A673 (cell line): ENCODE data around the gene HMGXB3. TPM values are rescaled to one million over a fixed set of nuclear protein-coding genes. Genes with fewer than 3 reads are reported as not detected.

Experiments used
- BruUV-seq: library from RNA; stranded (reverse); fragments of 400-500 nt; replicated peaks from 2 replicates; lab custom pipeline; 2021; lab: Mats Ljungman, UMichigan
- CTCF ChIA-PET: fragments of 300-600 bp; sonication (Branson Sonifier 250); formaldehyde crosslinking; loops from one replicate; lab custom pipeline; 2022; ENCODE audit warnings: antibody characterized with exemption; lab: Charles Lee
- POLR2A ChIA-PET: fragments of 300-600 bp; sonication (Branson Sonifier 250); formaldehyde crosslinking; loops from one replicate; lab custom pipeline; 2022; ENCODE audit warnings: antibody characterized with exemption; ENCODE audit not compliant: low non-redundant PET; lab: Charles Lee
- DNase-seq: peaks from one replicate; pipeline ENCODE4 v3.0.0-alpha.2; 2015; ENCODE audit warnings: low spot score
- H3K27ac ChIP-seq: fragments of 200-600 bp; sonication (generic); 2 replicates; pipeline ENCODE4 v1.5.1; 2016; ENCODE audit warnings: mixed run types, low read depth, mild to moderate bottlenecking, mixed read lengths, antibody characterized with exemption, low read length; ENCODE audit not compliant: poor library complexity, severe bottlenecking
- H3K27me3 ChIP-seq: fragments of 200-600 bp; sonication (generic); replicated peaks from 2 replicates; pipeline ENCODE4 v1.6.1; 2017; ENCODE audit warnings: mixed run types, low read depth, mild to moderate bottlenecking, mixed read lengths, antibody characterized with exemption, low read length; ENCODE audit not compliant: insufficient read depth, poor library complexity
- H3K36me3 ChIP-seq: fragments of 200-600 bp; sonication (generic); 2 replicates; pipeline ENCODE4 v1.6.1; 2016; ENCODE audit warnings: mixed run types, mild to moderate bottlenecking, mixed read lengths, antibody characterized with exemption, low read length; ENCODE audit not compliant: insufficient read depth, poor library complexity, severe bottlenecking
- H3K4me1 ChIP-seq: fragments of 200-600 bp; sonication (generic); 2 replicates; pipeline ENCODE4 v1.6.1; 2017; ENCODE audit warnings: mixed run types, mild to moderate bottlenecking, mixed read lengths, antibody characterized with exemption, low read length; ENCODE audit not compliant: insufficient read depth, poor library complexity, severe bottlenecking
- H3K4me3 ChIP-seq: fragments of 200-600 bp; sonication (generic); 2 replicates; pipeline ENCODE4 v1.5.1; 2016; ENCODE audit warnings: low read depth, mixed run types, mild to moderate bottlenecking, mixed read lengths, low read length; ENCODE audit not compliant: poor library complexity, severe bottlenecking
- H3K9me3 ChIP-seq: fragments of 200-600 bp; sonication (generic); 2 replicates; pipeline ENCODE4 v1.6.1; 2016; ENCODE audit warnings: mixed run types, low read depth, mild to moderate bottlenecking, mixed read lengths, antibody characterized with exemption, low read length; ENCODE audit not compliant: poor library complexity, severe bottlenecking
- CTCF ChIP-seq: fragments of 300-800, 200-600 bp; sonication (generic); conservative IDR thresholded peaks from 2 replicates; pipeline ENCODE4 v1.5.1; 2017; ENCODE audit warnings: low read depth, mild to moderate bottlenecking, antibody characterized with exemption, low read length, moderate library complexity, mixed read lengths
- EZH2 ChIP-seq: fragments of 200-600 bp; sonication (generic); IDR thresholded peaks from 2 replicates; pipeline ENCODE4 v1.6.1; 2017; ENCODE audit warnings: borderline replicate concordance, low read depth, mild to moderate bottlenecking, mixed read lengths, antibody characterized with exemption, low read length; ENCODE audit not compliant: poor library complexity, severe bottlenecking
- intact Hi-C: fragments of 100-400 bp; cut with micrococcal nuclease; formaldehyde crosslinking; loops from one replicate; pipeline ENCODE4 v1.10.0; 2022; ENCODE audit not compliant: unreplicated experiment
- total RNA-seq: library from RNA; stranded (reverse); gene quantifications from 2 replicates; pipeline ENCODE4 v1.2.3, GENCODE V29; 2021

The HMGXB3 gene
- total RNA-seq, 1 experiment from 2014 or later: 52.6 TPM

GRCh38 chr5:150051657-150052195 is 51.2 kb downstream of the HMGXB3 start:
- no peak for DNase-seq
- Histone ChIP-seq H3K9me3 (no peaks in the 10 kb centered on the region), H3K36me3 (peaks cover 81% of the 10 kb centered on the region), H3K4me3 (no peak overlapping the region), H3K4me1 (no peaks in the 10 kb centered on the region), H3K27me3 (no peaks in the 10 kb centered on the region), H3K27ac (no peak overlapping the region)
- ChIA-PET POLR2A (no interaction called here), CTCF (no interaction called here)
- TF ChIP-seq EZH2 (no peak), CTCF (no peak)
- intact Hi-C loops: no loop called here
- no TSS peak for BruUV-seq

GRCh38 chr5:150052226-150052955 is 51.9 kb downstream of the HMGXB3 start:
- H3K36me3 ChIP-seq: peaks cover 76% of the 10 kb centered on the region

More at GRCh38 chr5:150052226-150052955, 51.9 kb downstream of the HMGXB3 start:
- Histone ChIP-seq H3K27ac (peak overlapping the region; percentile 47), H3K27me3 (no peaks in the 10 kb centered on the region), H3K4me1 (no peaks in the 10 kb centered on the region), H3K9me3 (no peaks in the 10 kb centered on the region), H3K4me3 (no peak overlapping the region)
- DNase-seq: no peak
- ChIA-PET POLR2A (no interaction called here), CTCF (no interaction called here)
- intact Hi-C loops: no loop called here
- no peak for TF ChIP-seq CTCF
- TF ChIP-seq EZH2: no peak
- no TSS peak for BruUV-seq
